PC-3 (cell line): ENCODE measurements around the gene RSPH6A. TPM values are rescaled to one million over a fixed set of nuclear protein-coding genes. Genes with fewer than 3 reads are reported as not detected.

Experiments
- ATAC-seq: fragments of 200-7000 bp; cut with Tn5 transposase; 2 replicates; pipeline ENCODE4 v1.9.1; 2020; ENCODE audit warnings: mild to moderate bottlenecking, moderate library complexity
- BruUV-seq: library from RNA; stranded (reverse); fragments of 400-500 nt; replicated peaks from 2 replicates; lab custom pipeline; 2021; lab: Mats Ljungman, UMichigan
- CTCF ChIA-PET: fragments of 300-600 bp; sonication (Branson Sonifier 250); formaldehyde crosslinking; loops from one replicate; lab custom pipeline; 2022; ENCODE audit warnings: antibody characterized with exemption; lab: Charles Lee
- POLR2A ChIA-PET: fragments of 300-600 bp; sonication (Branson Sonifier 250); formaldehyde crosslinking; loops from one replicate; lab custom pipeline; 2022; ENCODE audit warnings: antibody characterized with exemption; ENCODE audit not compliant: unreplicated experiment; lab: Charles Lee
- DNase-seq: peaks from one replicate; pipeline ENCODE4 v3.0.0-alpha.2; 2015
- H2AFZ ChIP-seq: fragments of 300-600 bp; sonication (generic); 2 replicates; pipeline ENCODE4 v1.6.0; 2016; ENCODE audit warnings: antibody characterized with exemption, low read length
- H3F3A ChIP-seq: fragments of 300-600 bp; sonication (generic); one replicate; pipeline ENCODE4 v1.6.0; 2017; ENCODE audit warnings: antibody characterized with exemption, low read length, control low read depth, mild to moderate bottlenecking; ENCODE audit not compliant: unreplicated experiment
- H3K27ac ChIP-seq: fragments of 300-600 bp; sonication (generic); 2 replicates; pipeline ENCODE4 v1.5.1; 2016; ENCODE audit warnings: mild to moderate bottlenecking, low read length
- H3K27me3 ChIP-seq: fragments of 300-600 bp; sonication (generic); 2 replicates; pipeline ENCODE4 v1.6.1; 2016; ENCODE audit warnings: low read length, mixed read lengths
- H3K36me3 ChIP-seq: fragments of 300-600 bp; sonication (generic); 2 replicates; pipeline ENCODE4 v1.6.1; 2016; ENCODE audit warnings: low read depth, mixed run types, low read length, mixed read lengths
- H3K4me1 ChIP-seq: fragments of 300-600 bp; sonication (generic); 2 replicates; pipeline ENCODE4 v1.5.1; 2016; ENCODE audit warnings: low read length; ENCODE audit not compliant: insufficient read depth
- H3K4me2 ChIP-seq: fragments of 300-600 bp; sonication (generic); 2 replicates; pipeline ENCODE4 v1.6.0; 2016; ENCODE audit warnings: low read length
- H3K4me3 ChIP-seq: fragments of 300-600 bp; sonication (generic); 2 replicates; pipeline ENCODE4 v1.5.1; 2016; ENCODE audit warnings: mild to moderate bottlenecking, low read length, mixed read lengths
- H3K79me2 ChIP-seq: fragments of 300-600 bp; sonication (generic); 2 replicates; pipeline ENCODE4 v1.6.1; 2017; ENCODE audit warnings: low read length, mixed read lengths
- H3K9ac ChIP-seq: fragments of 300-600 bp; sonication (generic); 2 replicates; pipeline ENCODE4 v1.6.0; 2016; ENCODE audit warnings: mild to moderate bottlenecking, low read length
- H3K9me2 ChIP-seq: fragments of 300-600 bp; sonication (generic); replicated peaks from 2 replicates; pipeline ENCODE4 v1.6.1; 2016; ENCODE audit warnings: mixed run types, low read length, mixed read lengths
- H3K9me3 ChIP-seq: fragments of 300-600 bp; sonication (generic); 2 replicates; pipeline ENCODE4 v1.6.1; 2016; ENCODE audit warnings: low read length, mixed read lengths
- H4K20me1 ChIP-seq: fragments of 300-600 bp; sonication (generic); 2 replicates; pipeline ENCODE4 v1.6.1; 2016; ENCODE audit warnings: low read length, mixed read lengths
- CTCF ChIP-seq: fragments of 300-600 bp; sonication (generic); conservative IDR thresholded peaks from 2 replicates; pipeline ENCODE4 v1.5.1; 2017; ENCODE audit warnings: antibody characterized with exemption, low read depth, mild to moderate bottlenecking, low read length
- EZH2 ChIP-seq: fragments of 300-600 bp; sonication (generic); IDR thresholded peaks from one replicate; pipeline ENCODE4 v1.6.1; 2017; ENCODE audit warnings: antibody characterized with exemption, mild to moderate bottlenecking, low read length; ENCODE audit not compliant: unreplicated experiment
- EZH2phosphoT487 ChIP-seq: fragments of 300-600 bp; sonication (generic); IDR thresholded peaks from 2 replicates; pipeline ENCODE4 v1.6.1; 2018; ENCODE audit warnings: mild to moderate bottlenecking, antibody characterized with exemption, low read length, borderline replicate concordance
- intact Hi-C: fragments of 100-400 bp; cut with micrococcal nuclease; formaldehyde crosslinking; loops from 2 replicates; pipeline ENCODE4 v1.9.0; 2023
- total RNA-seq: library from RNA; depleted of rRNA; stranded (reverse); fragments of >200 nt; gene quantifications from 2 replicates; pipeline ENCODE4 v1.2.3, GENCODE V29; 2014

RSPH6A gene
- total RNA-seq, 1 experiment from 2014 or later, result not detected

GRCh38 chr19:45817725-45818301, 2.7 kb upstream of the RSPH6A start:
- intact Hi-C loops, result loop anchor here (1.0 kb wide), 1 partner anchor 19 kb away; no protein-coding TSS in a partner anchor
- Histone ChIP-seq H3K79me2 (no peaks in the 10 kb centered on the region), H3K4me1 (no peaks in the 10 kb centered on the region; the same call in 1 of the 2 replicates), H3K4me2 (no peak overlapping the region), H3K27me3 (no peaks in the 10 kb centered on the region), H3K9ac (no peak overlapping the region), H3F3A (no peaks in the 10 kb centered on the region), H2AFZ (no peak overlapping the region), H3K36me3 (no peaks in the 10 kb centered on the region; the same call in 1 of the 2 replicates), H3K27ac (no peak overlapping the region), H3K9me3 (no peaks in the 10 kb centered on the region), H3K9me2 (no peaks in the 10 kb centered on the region), H3K4me3 (no peak overlapping the region), H4K20me1 (no peaks in the 10 kb centered on the region)
- DNase-seq (peak; percentile 28), ATAC-seq (peak; percentile 68)
- CTCF ChIA-PET, result no interaction called here
- no TSS peak for BruUV-seq
- POLR2A ChIA-PET, result no interaction called here
- no peak for TF ChIP-seq EZH2
- no peak for TF ChIP-seq EZH2phosphoT487
- no peak for TF ChIP-seq CTCF

- intact Hi-C loops, result loop anchor here (1.0 kb wide), 1 partner anchor 18 kb away; no protein-coding TSS in a partner anchor
- H3K27me3 ChIP-seq, result no peaks in the 10 kb centered on the region
- H3K4me1 ChIP-seq, result no peaks in the 10 kb centered on the region; the same call in 1 of the 2 replicates
- no peaks in the 10 kb centered on the region for H3F3A ChIP-seq
- CTCF ChIA-PET, result interaction anchor here (0.5 to 0.7 kb wide), 7 partner anchors 11 to 438 kb away, joined by 3 to 13 read pairs (median 5); partner anchors contain the start of genes FBXO46 and SIX5
- H3K36me3 ChIP-seq, result no peaks in the 10 kb centered on the region; the same call in 1 of the 2 replicates
- no peak overlapping the region for H3K27ac ChIP-seq
- BruUV-seq, result no TSS peak
- H3K79me2 ChIP-seq, result no peaks in the 10 kb centered on the region
- no peaks in the 10 kb centered on the region for H4K20me1 ChIP-seq
- POLR2A ChIA-PET, result no interaction called here
- ATAC-seq (peak; percentile 90), DNase-seq (peak; percentile 91)
- no peak overlapping the region for H3K4me3 ChIP-seq
- no peak overlapping the region for H2AFZ ChIP-seq
- H3K9me2 ChIP-seq, result no peaks in the 10 kb centered on the region
- H3K9me3 ChIP-seq, result no peaks in the 10 kb centered on the region
- TF ChIP-seq CTCF, result peak; percentile 92
- no peak for TF ChIP-seq EZH2phosphoT487
- H3K4me2 ChIP-seq, result no peak overlapping the region
- H3K9ac ChIP-seq, result no peak overlapping the region
These were observed 2.1 kb upstream of the RSPH6A start for GRCh38 chr19:45817010-45817724.
